Hepatocyte (in vitro differentiated cells): ENCODE measurements around the gene CREB5. TPM values are rescaled to one million over a fixed set of nuclear protein-coding genes. Genes with fewer than 3 reads are reported as not detected.

Experiments used
- DNase-seq: peaks from one replicate; pipeline ENCODE4 v3.0.0-alpha.2; 2016; ENCODE audit warnings: low spot score
- H2AFZ ChIP-seq: fragments of 200-600 bp; sonication (generic); 2 replicates; pipeline ENCODE4 v1.6.0; 2016; ENCODE audit warnings: antibody characterized with exemption, mild to moderate bottlenecking
- H3K27ac ChIP-seq: fragments of 200-600 bp; sonication (generic); 2 replicates; pipeline ENCODE4 v1.5.1; 2016; ENCODE audit warnings: mild to moderate bottlenecking
- H3K27me3 ChIP-seq: fragments of 200-600 bp; sonication (generic); 2 replicates; pipeline ENCODE4 v1.6.1; 2016
- H3K36me3 ChIP-seq: fragments of 200-600 bp; sonication (generic); replicated peaks from 2 replicates; pipeline ENCODE4 v1.5.1; 2016; ENCODE audit warnings: low read depth; ENCODE audit not compliant: insufficient read depth
- H3K4me1 ChIP-seq: fragments of 200-600 bp; sonication (generic); 2 replicates; pipeline ENCODE4 v1.5.1; 2016; ENCODE audit warnings: mild to moderate bottlenecking, moderate library complexity; ENCODE audit not compliant: insufficient read depth
- H3K4me2 ChIP-seq: fragments of 200-600 bp; sonication (generic); 2 replicates; pipeline ENCODE4 v1.6.0; 2016
- H3K4me3 ChIP-seq: fragments of 200-600 bp; sonication (generic); 2 replicates; pipeline ENCODE4 v1.5.1; 2016; ENCODE audit warnings: mild to moderate bottlenecking
- H3K79me2 ChIP-seq: fragments of 200-600 bp; sonication (generic); 2 replicates; pipeline ENCODE4 v1.6.0; 2017; ENCODE audit warnings: mild to moderate bottlenecking
- H3K9me2 ChIP-seq: fragments of 200-600 bp; sonication (generic); replicated peaks from 2 replicates; pipeline ENCODE4 v1.6.0; 2017; ENCODE audit warnings: mild to moderate bottlenecking; ENCODE audit not compliant: insufficient read depth
- H3K9me3 ChIP-seq: fragments of 200-600 bp; sonication (generic); 2 replicates; pipeline ENCODE4 v1.5.1; 2016; ENCODE audit warnings: low read depth, mild to moderate bottlenecking
- H4K20me1 ChIP-seq: fragments of 200-600 bp; sonication (generic); 2 replicates; pipeline ENCODE4 v1.6.0; 2016; ENCODE audit warnings: mild to moderate bottlenecking; ENCODE audit not compliant: insufficient read depth, poor library complexity, severe bottlenecking
- EZH2 ChIP-seq: fragments of 200-600 bp; sonication (generic); IDR thresholded peaks from 2 replicates; pipeline ENCODE4 v1.6.1; 2016; ENCODE audit warnings: antibody characterized with exemption, mild to moderate bottlenecking, borderline replicate concordance
- EZH2phosphoT487 ChIP-seq: fragments of 200-600 bp; sonication (generic); IDR thresholded peaks from one replicate; pipeline ENCODE4 v1.6.1; 2018; ENCODE audit warnings: antibody characterized with exemption, mild to moderate bottlenecking, low read depth, moderate library complexity; ENCODE audit not compliant: unreplicated experiment, severe bottlenecking
- WGBS: methylation state at CpG from one replicate; pipeline ENCODE4 v1.1.6; 2016; ENCODE audit warnings: low lambda C conversion rate; ENCODE audit errors: missing lambda C conversion rate; 5-methylcytosine and 5-hydroxymethylcytosine counted together
- polyA plus RNA-seq: library from polyadenylated mRNA; unstranded; fragments of >200 nt; fragmentation: Nextera tagmentation; extraction: Ambion mirVana; gene quantifications from 2 replicates; pipeline ENCODE4 v1.2.1, GENCODE V29; 2016
- total RNA-seq: library from RNA; depleted of rRNA; stranded (reverse); fragments of >200 nt; gene quantifications from 2 replicates; pipeline ENCODE4 v1.2.3, GENCODE V29; 2014
- TF ChIP-seq, protein P1 (sequence below): fragments of 200-600 bp; sonication (generic); IDR thresholded peaks from 2 replicates; pipeline ENCODE4 v1.5.1; 2016; ENCODE audit warnings: antibody characterized with exemption, mild to moderate bottlenecking; ENCODE audit not compliant: poor library complexity

CREB5 gene
- total and polyA plus RNA-seq, 2 experiments from 2014 or later: 14.0 to 27.9 TPM

DNA sequence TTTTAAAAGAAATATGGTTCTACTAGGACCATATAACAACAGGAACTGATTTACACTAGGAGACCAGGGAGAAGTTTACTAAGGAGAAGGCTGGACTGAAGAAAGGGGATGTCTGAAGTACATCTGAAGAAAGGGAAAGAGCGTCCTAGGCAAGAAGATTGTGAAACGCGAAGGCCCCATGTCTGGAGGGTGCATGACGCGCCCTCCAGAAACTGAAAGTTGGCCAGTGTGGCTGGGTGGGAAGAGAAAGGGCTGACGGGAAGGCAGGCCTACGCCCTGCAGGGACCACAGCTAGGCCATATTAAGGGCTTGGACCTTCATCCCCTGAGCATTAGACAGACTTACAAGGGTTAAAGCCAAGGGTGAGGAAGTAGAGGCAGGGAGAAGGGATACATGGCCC is 387.8 kb downstream of the CREB5 start:
- no peaks in the 10 kb centered on the region for H3K36me3 ChIP-seq
- no peaks in the 10 kb centered on the region for H3K9me3 ChIP-seq
- H3K9me2 ChIP-seq: no peaks in the 10 kb centered on the region
- no peaks in the 10 kb centered on the region for H3K4me1 ChIP-seq
- H3K27ac ChIP-seq: no peak overlapping the region
- WGBS: 94% methylated on average over 7 of the region's 7 CpGs
- DNase-seq: no peak
- H3K4me3 ChIP-seq: no peak overlapping the region
- H3K79me2 ChIP-seq: no peaks in the 10 kb centered on the region
- H3K27me3 ChIP-seq: no peaks in the 10 kb centered on the region
- no peak overlapping the region for H3K4me2 ChIP-seq
- H2AFZ ChIP-seq: no peak overlapping the region
- TF ChIP-seq EZH2: no peak
- TF ChIP-seq EZH2phosphoT487: no peak
- TF ChIP-seq, protein P1, sequence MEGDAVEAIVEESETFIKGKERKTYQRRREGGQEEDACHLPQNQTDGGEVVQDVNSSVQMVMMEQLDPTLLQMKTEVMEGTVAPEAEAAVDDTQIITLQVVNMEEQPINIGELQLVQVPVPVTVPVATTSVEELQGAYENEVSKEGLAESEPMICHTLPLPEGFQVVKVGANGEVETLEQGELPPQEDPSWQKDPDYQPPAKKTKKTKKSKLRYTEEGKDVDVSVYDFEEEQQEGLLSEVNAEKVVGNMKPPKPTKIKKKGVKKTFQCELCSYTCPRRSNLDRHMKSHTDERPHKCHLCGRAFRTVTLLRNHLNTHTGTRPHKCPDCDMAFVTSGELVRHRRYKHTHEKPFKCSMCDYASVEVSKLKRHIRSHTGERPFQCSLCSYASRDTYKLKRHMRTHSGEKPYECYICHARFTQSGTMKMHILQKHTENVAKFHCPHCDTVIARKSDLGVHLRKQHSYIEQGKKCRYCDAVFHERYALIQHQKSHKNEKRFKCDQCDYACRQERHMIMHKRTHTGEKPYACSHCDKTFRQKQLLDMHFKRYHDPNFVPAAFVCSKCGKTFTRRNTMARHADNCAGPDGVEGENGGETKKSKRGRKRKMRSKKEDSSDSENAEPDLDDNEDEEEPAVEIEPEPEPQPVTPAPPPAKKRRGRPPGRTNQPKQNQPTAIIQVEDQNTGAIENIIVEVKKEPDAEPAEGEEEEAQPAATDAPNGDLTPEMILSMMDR: no peak
- no peaks in the 10 kb centered on the region for H4K20me1 ChIP-seq

DNA sequence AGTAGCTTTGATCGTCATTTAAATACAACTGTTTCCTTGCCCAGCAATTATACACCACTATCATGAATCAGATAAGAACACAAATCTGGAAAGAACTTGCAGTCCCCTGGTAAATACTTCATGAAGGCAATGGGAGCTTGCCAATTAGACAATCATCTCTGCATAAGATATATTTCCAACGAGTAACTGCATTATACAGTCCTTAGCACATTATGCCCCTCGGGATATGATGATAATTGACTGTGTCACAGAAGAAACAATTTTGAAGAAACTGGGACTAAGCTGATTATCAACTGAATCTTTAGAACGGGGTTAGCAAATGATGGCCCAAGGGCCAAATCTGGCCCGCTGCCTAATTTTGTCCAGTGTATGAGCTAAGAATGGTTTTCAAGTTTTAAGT is 390.1 kb downstream of the CREB5 start:
- H3K27ac ChIP-seq: no peak overlapping the region

DNA sequence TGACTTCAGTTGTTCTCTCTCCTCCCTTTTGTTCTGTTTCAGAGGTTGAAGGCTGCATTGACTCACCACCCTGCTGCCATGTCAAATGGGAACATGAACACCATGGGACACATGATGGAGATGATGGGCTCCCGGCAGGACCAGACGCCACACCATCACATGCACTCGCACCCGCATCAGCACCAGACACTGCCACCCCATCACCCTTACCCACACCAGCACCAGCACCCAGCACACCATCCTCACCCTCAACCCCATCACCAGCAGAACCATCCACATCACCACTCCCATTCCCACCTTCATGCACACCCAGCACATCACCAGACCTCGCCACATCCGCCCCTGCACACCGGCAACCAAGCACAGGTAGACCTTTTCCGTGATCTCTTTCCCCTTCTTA is 391.8 kb downstream of the CREB5 start:
- Histone ChIP-seq H3K4me2 (no peak overlapping the region), H3K36me3 (no peaks in the 10 kb centered on the region), H3K4me3 (no peak overlapping the region), H3K27me3 (no peaks in the 10 kb centered on the region), H4K20me1 (no peaks in the 10 kb centered on the region), H2AFZ (no peak overlapping the region), H3K79me2 (no peaks in the 10 kb centered on the region), H3K27ac (no peak overlapping the region), H3K4me1 (no peaks in the 10 kb centered on the region), H3K9me3 (no peaks in the 10 kb centered on the region), H3K9me2 (no peaks in the 10 kb centered on the region)
- TF ChIP-seq EZH2 (no peak), EZH2phosphoT487 (no peak)
- TF ChIP-seq, protein P1: no peak
- no peak for DNase-seq
- 100% methylated on average over 8 of the region's 8 CpGs for WGBS

More for the DNA sequence above, 390.1 kb downstream of the CREB5 start:
- Histone ChIP-seq H3K27me3 (no peaks in the 10 kb centered on the region), H3K9me3 (no peaks in the 10 kb centered on the region), H3K36me3 (no peaks in the 10 kb centered on the region), H3K9me2 (no peaks in the 10 kb centered on the region), H3K4me2 (no peak overlapping the region), H3K4me3 (no peak overlapping the region), H3K79me2 (no peaks in the 10 kb centered on the region), H2AFZ (no peak overlapping the region), H3K4me1 (no peaks in the 10 kb centered on the region), H4K20me1 (no peaks in the 10 kb centered on the region)
- TF ChIP-seq EZH2: no peak
- no peak for DNase-seq
- 93% methylated on average over 5 of the region's 5 CpGs for WGBS

DNA sequence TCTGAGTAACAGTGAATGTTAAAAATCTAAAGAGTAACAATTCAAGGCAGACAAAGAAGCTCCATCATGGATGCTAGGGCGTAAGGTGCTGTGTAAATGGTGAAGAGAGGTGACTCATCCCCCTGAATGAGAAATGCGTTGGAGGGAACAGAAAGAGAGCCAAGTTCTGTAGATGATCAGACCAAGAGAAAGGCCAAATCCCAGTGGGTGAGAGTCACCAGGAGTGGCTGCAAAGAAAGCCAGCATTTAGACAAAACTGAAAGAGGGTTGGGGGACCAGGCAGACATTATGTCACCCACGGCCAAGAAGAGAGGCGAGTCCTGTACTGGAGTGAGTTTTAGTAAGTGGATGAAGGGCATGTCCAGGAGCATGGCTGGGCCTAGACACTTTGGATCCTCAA is 392.7 kb downstream of the CREB5 start:
- Histone ChIP-seq H3K27ac (no peak overlapping the region), H3K27me3 (no peaks in the 10 kb centered on the region), H3K79me2 (no peaks in the 10 kb centered on the region), H2AFZ (no peak overlapping the region), H3K4me1 (no peaks in the 10 kb centered on the region), H4K20me1 (no peaks in the 10 kb centered on the region), H3K36me3 (no peaks in the 10 kb centered on the region), H3K4me3 (no peak overlapping the region), H3K9me3 (no peaks in the 10 kb centered on the region), H3K4me2 (no peak overlapping the region), H3K9me2 (no peaks in the 10 kb centered on the region)
- 96% methylated on average over 4 of the region's 4 CpGs for WGBS
- TF ChIP-seq, protein P1: no peak
- no peak for TF ChIP-seq EZH2
- TF ChIP-seq EZH2phosphoT487: no peak
- no peak for DNase-seq
